ENCODE measurements around the gene PLXNA1. TPM values are rescaled to one million over a fixed set of nuclear protein-coding genes. Genes with fewer than 3 reads are reported as not detected.
A peak's percentile ranks its signal among the peaks of the same experiment; 100 is the strongest.

The PLXNA1 gene
- total RNA-seq, 1 donor from 2014 or later: 34.7 TPM

- Histone ChIP-seq H3K27me3 (no peaks in the 10 kb centered on the region), H3K9me3 (ENCODE audit: low read depth) (no peaks in the 10 kb centered on the region), H3K36me3 (no peaks in the 10 kb centered on the region), H3K4me1 (peaks cover 11% of the 10 kb centered on the region), H4K20me1 (ENCODE audit: low read depth) (peaks cover 36% of the 10 kb centered on the region), H3K79me2 (ENCODE audit: low read depth) (peaks cover 23% of the 10 kb centered on the region), H3K4me2 (no peak overlapping the region), H3K27ac (no peak overlapping the region), H3K9ac (no peak overlapping the region), H3K4me3 (no peak overlapping the region), H3F3A (ENCODE audit: low read depth) (no peaks in the 10 kb centered on the region), H2AFZ (replicated peaks) (no peak overlapping the region)
- Mint-ChIP-seq H3K4me3 (peak overlapping the region; percentile 41), H3K4me1 (peaks cover 28% of the 10 kb centered on the region), H3K9me3 (no peaks in the 10 kb centered on the region), H3K36me3 (peaks cover 12% of the 10 kb centered on the region), H3K27me3 (ENCODE audit: insufficient read depth, low read depth) (peaks cover 2% of the 10 kb centered on the region), H3K27ac (no peak overlapping the region)
- TF ChIP-seq EZH2phosphoT487 (IDR thresholded peaks at IDR 0.05) (no peak), EZH2 (IDR thresholded peaks at IDR 0.05) (no peak), CTCF (IDR thresholded peaks at IDR 0.05) (no peak)
- DNase-seq (ENCODE audit: low spot score): no peak
Measured at GRCh38 chr3:127005864-127006500, 23.1 kb downstream of the PLXNA1 start.

GRCh38 chr3:127006781-127007436, 24.0 kb downstream of the PLXNA1 start:
- Mint-ChIP-seq H3K9me3 (no peaks in the 10 kb centered on the region), H3K36me3 (peaks cover 12% of the 10 kb centered on the region), H3K27me3 (ENCODE audit: insufficient read depth, low read depth) (peaks cover 2% of the 10 kb centered on the region), H3K4me1 (peaks cover 25% of the 10 kb centered on the region), H3K27ac (peak overlapping the region; percentile 35), H3K4me3 (no peak overlapping the region)
- no peaks in the 10 kb centered on the region for H3K9me3 ChIP-seq (ENCODE audit: low read depth)
- peaks cover 36% of the 10 kb centered on the region for H4K20me1 ChIP-seq (ENCODE audit: low read depth)
- no peak overlapping the region for H3K9ac ChIP-seq
- peaks cover 4% of the 10 kb centered on the region for H3K4me1 ChIP-seq
- no peak overlapping the region for H2AFZ ChIP-seq (replicated peaks)
- H3K79me2 ChIP-seq (ENCODE audit: low read depth): peaks cover 19% of the 10 kb centered on the region
- H3K4me2 ChIP-seq: no peak overlapping the region
- no peak overlapping the region for H3K27ac ChIP-seq
- no peak for DNase-seq (ENCODE audit: low spot score)
- no peaks in the 10 kb centered on the region for H3K36me3 ChIP-seq
- H3K27me3 ChIP-seq: no peaks in the 10 kb centered on the region
- TF ChIP-seq EZH2 (IDR thresholded peaks at IDR 0.05) (no peak), CTCF (IDR thresholded peaks at IDR 0.05) (no peak), EZH2phosphoT487 (IDR thresholded peaks at IDR 0.05) (no peak)
- H3K4me3 ChIP-seq: no peak overlapping the region
- H3F3A ChIP-seq (ENCODE audit: low read depth): no peaks in the 10 kb centered on the region

- Mint-ChIP-seq H3K4me3 (no peak overlapping the region), H3K27ac (no peak overlapping the region), H3K36me3 (peaks cover 12% of the 10 kb centered on the region), H3K27me3 (ENCODE audit: insufficient read depth, low read depth) (peaks cover 2% of the 10 kb centered on the region), H3K9me3 (no peaks in the 10 kb centered on the region), H3K4me1 (peaks cover 19% of the 10 kb centered on the region)
- Histone ChIP-seq H3K27ac (no peak overlapping the region), H3K9ac (no peak overlapping the region), H3K4me3 (no peak overlapping the region), H3K27me3 (no peaks in the 10 kb centered on the region), H3F3A (ENCODE audit: low read depth) (no peaks in the 10 kb centered on the region), H3K36me3 (no peaks in the 10 kb centered on the region), H3K79me2 (ENCODE audit: low read depth) (peaks cover 10% of the 10 kb centered on the region), H3K9me3 (ENCODE audit: low read depth) (no peaks in the 10 kb centered on the region), H4K20me1 (ENCODE audit: low read depth) (peaks cover 43% of the 10 kb centered on the region), H2AFZ (replicated peaks) (no peak overlapping the region), H3K4me1 (no peaks in the 10 kb centered on the region), H3K4me2 (no peak overlapping the region)
- TF ChIP-seq EZH2phosphoT487 (IDR thresholded peaks at IDR 0.05) (no peak), EZH2 (IDR thresholded peaks at IDR 0.05) (no peak), CTCF (IDR thresholded peaks at IDR 0.05) (no peak)
- DNase-seq (ENCODE audit: low spot score): no peak
Measured at GRCh38 chr3:127008236-127008635, 25.3 kb downstream of the PLXNA1 start.

Data from neural progenitor cell (in vitro differentiated cells).